GM23338 (cell line): ENCODE measurements around the gene RNGTT.

Source experiments
- CREB1 ChIP-seq: fragments of 250-450 bp; sonication (Bioruptor Pico); IDR thresholded peaks from 2 replicates; pipeline ENCODE4 v1.5.0; 2020; ENCODE audit warnings: low read depth, mild to moderate bottlenecking, moderate library complexity
- CTCF ChIP-seq, 2 experiments: fragments of 200-600 bp in 1 of 2; sonication (generic) in 1 of 2; conservative IDR thresholded peaks; 2 replicates each; pipeline versions ENCODE4 v1.5.1 to v1.6.1; 2016 to 2017; ENCODE audit warnings: antibody characterized with exemption in 2 of 2, low read depth in 2 of 2, mild to moderate bottlenecking in 2 of 2, moderate library complexity in 1 of 2
- EZH2phosphoT487 ChIP-seq: fragments of 200-600 bp; sonication (generic); IDR thresholded peaks from one replicate; pipeline ENCODE4 v1.8.1; 2018; ENCODE audit warnings: antibody characterized with exemption; ENCODE audit not compliant: unreplicated experiment
- JUNB ChIP-seq: IDR thresholded peaks from one replicate; pipeline ENCODE4 v1.6.1; 2016; ENCODE audit warnings: antibody characterized with exemption; ENCODE audit not compliant: unreplicated experiment
- POLR2AphosphoS5 ChIP-seq: IDR thresholded peaks from 2 replicates; pipeline ENCODE4 v1.6.1; 2016; ENCODE audit warnings: antibody characterized with exemption, low read depth

DNA sequence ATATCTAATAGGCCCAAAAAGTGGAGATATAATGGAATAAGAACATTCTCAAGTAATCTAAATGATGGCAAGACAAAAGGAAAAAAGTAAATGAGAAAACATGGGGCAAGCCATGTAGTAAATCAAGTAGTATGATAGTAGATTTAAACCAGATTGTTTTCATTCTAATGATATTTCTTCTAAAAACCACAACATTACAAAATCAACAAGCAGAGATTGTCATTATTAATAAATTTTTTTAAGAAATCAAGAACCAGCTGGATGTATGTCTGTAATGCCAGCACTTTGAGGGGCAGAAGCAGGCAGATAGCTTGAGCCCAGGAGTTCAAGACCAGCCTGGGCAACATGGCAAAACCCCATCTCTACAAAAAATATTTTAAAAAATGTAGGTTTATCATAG is 155.0 kb downstream of the RNGTT start:
- no peak for TF ChIP-seq CTCF (conservative IDR thresholded peaks at IDR 0.05; ENCODE audit: low read depth in 2 of 2)
- no peak for TF ChIP-seq EZH2phosphoT487
- no peak for TF ChIP-seq POLR2AphosphoS5
- no peak for TF ChIP-seq JUNB
- TF ChIP-seq CREB1 (CRISPR knock-in tag), result no peak
